Trophoblast cell (in vitro differentiated cells and primary cell): ENCODE measurements around the gene MT1H.
A peak's percentile ranks its signal among the peaks of the same experiment; 100 is the strongest.

Source experiments
- DNase-seq, 2 donors: peaks; one replicate each; pipeline ENCODE4 v3.0.0-alpha.2; 2016
- H2AFZ ChIP-seq: 2 replicates; pipeline ENCODE4 v1.6.1; 2013; ENCODE audit warnings: low read length, moderate library complexity, mild to moderate bottlenecking; ENCODE audit not compliant: insufficient read depth, poor library complexity
- H2AK5ac ChIP-seq: 2 replicates; pipeline ENCODE4 v1.6.1; 2013; ENCODE audit warnings: mild to moderate bottlenecking, low read length
- H2BK120ac ChIP-seq: 2 replicates; pipeline ENCODE4 v1.6.1; 2013; ENCODE audit warnings: low read length, mild to moderate bottlenecking, moderate library complexity; ENCODE audit not compliant: insufficient read depth, poor library complexity
- H2BK12ac ChIP-seq: 2 replicates; pipeline ENCODE4 v1.6.1; 2013; ENCODE audit warnings: mild to moderate bottlenecking, low read length, moderate library complexity
- H2BK5ac ChIP-seq: 2 replicates; pipeline ENCODE4 v1.6.1; 2013; ENCODE audit warnings: low read length, low read depth, moderate library complexity, mild to moderate bottlenecking; ENCODE audit not compliant: poor library complexity
- H3K14ac ChIP-seq: 2 replicates; pipeline ENCODE4 v1.6.1; 2013; ENCODE audit warnings: mild to moderate bottlenecking, low read length
- H3K18ac ChIP-seq: 2 replicates; pipeline ENCODE4 v1.6.1; 2013; ENCODE audit warnings: mild to moderate bottlenecking, low read length
- H3K23ac ChIP-seq: 2 replicates; pipeline ENCODE4 v1.6.1; 2013; ENCODE audit warnings: low read length
- H3K27ac ChIP-seq: 2 replicates; pipeline ENCODE4 v1.5.1; 2013; ENCODE audit warnings: low read depth, mild to moderate bottlenecking, inconsistent platforms, low read length, moderate library complexity
- H3K27me3 ChIP-seq: 2 replicates; pipeline ENCODE4 v1.6.1; 2013; ENCODE audit warnings: inconsistent platforms, mild to moderate bottlenecking, low read length, moderate library complexity; ENCODE audit not compliant: insufficient read depth
- H3K36me3 ChIP-seq, 2 experiments: 1 replicate in 1 of 2; 2 replicates in 1 of 2; pipeline ENCODE4 v1.6.1; 2013; ENCODE audit warnings: low read length in 2 of 2, mild to moderate bottlenecking in 2 of 2, moderate library complexity in 1 of 2; ENCODE audit not compliant: insufficient read depth in 2 of 2, control insufficient read depth in 1 of 2
- H3K4ac ChIP-seq: 2 replicates; pipeline ENCODE4 v1.6.1; 2013; ENCODE audit warnings: low read depth, mild to moderate bottlenecking, low read length, moderate library complexity
- H3K4me1 ChIP-seq, 2 experiments: 1 replicate in 1 of 2; 2 replicates in 1 of 2; pipeline ENCODE4 v1.6.1; 2013; ENCODE audit warnings: low read length in 2 of 2, mild to moderate bottlenecking in 2 of 2, moderate library complexity in 1 of 2; ENCODE audit not compliant: insufficient read depth in 2 of 2, control insufficient read depth in 1 of 2
- H3K4me2 ChIP-seq: 2 replicates; pipeline ENCODE4 v1.6.1; 2013; ENCODE audit warnings: inconsistent platforms, mild to moderate bottlenecking, low read length, moderate library complexity
- H3K4me3 ChIP-seq: 2 replicates; pipeline ENCODE4 v1.5.1; 2013; ENCODE audit warnings: mild to moderate bottlenecking, low read depth, low read length, inconsistent platforms
- H3K79me1 ChIP-seq: one replicate; pipeline ENCODE4 v1.6.1; 2013; ENCODE audit warnings: low read length
- H3K79me2 ChIP-seq: 2 replicates; pipeline ENCODE4 v1.6.1; 2013; ENCODE audit warnings: low read length, mild to moderate bottlenecking; ENCODE audit not compliant: control insufficient read depth, insufficient read depth, poor library complexity
- H3K9ac ChIP-seq: 2 replicates; pipeline ENCODE4 v1.6.1; 2013; ENCODE audit warnings: mild to moderate bottlenecking, low read length
- H3K9me3 ChIP-seq: 2 replicates; pipeline ENCODE4 v1.6.1; 2013; ENCODE audit warnings: low read depth, mild to moderate bottlenecking, control low read depth, inconsistent platforms, low read length; ENCODE audit not compliant: insufficient read depth
- H4K12ac ChIP-seq: 2 replicates; pipeline ENCODE4 v1.6.1; 2013; ENCODE audit warnings: low read depth, mild to moderate bottlenecking, low read length, moderate library complexity
- H4K8ac ChIP-seq: 2 replicates; pipeline ENCODE4 v1.6.1; 2013; ENCODE audit warnings: low read depth, mild to moderate bottlenecking, low read length, moderate library complexity
- H4K91ac ChIP-seq: one replicate; pipeline ENCODE4 v1.6.1; 2013; ENCODE audit warnings: low read depth, mild to moderate bottlenecking, low read length, moderate library complexity
- WGBS: extraction: QIAGEN DNeasy Blood & Tissue Kit; methylation state at CpG from one replicate; pipeline ENCODE4 v1.1.7; 2013; ENCODE audit warnings: missing lambda C conversion rate; ENCODE audit not compliant: insufficient read length, insufficient coverage; ENCODE audit errors: extremely low coverage; 5-methylcytosine and 5-hydroxymethylcytosine counted together

Gene MT1H

DNA sequence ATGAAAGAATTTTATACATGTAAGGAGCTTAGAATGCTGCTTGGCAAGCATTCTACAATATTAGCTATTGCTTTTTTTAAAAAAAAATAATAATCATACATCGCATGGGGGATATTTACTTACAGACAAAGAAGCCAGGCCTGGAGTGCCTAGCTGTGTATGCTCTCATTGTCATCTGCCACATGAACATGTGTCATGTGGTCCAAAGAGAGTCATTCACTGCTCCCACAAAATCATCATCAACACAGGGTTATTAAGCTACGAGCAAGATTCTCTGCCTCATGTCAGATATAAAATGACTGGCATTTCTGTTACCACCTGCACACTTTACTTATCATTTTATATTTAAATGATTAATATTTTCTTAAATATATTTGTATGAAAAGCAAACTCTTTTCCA lies 46.0 kb upstream of the MT1H start:
- peaks cover 23% of the 10 kb centered on the region for H3K27me3 ChIP-seq
- peaks cover 9 to 14% of the 10 kb centered on the region in 2 experiments for H3K4me1 ChIP-seq
- no peak overlapping the region for H3K23ac ChIP-seq
- no peak overlapping the region for H2AFZ ChIP-seq
- H3K4ac ChIP-seq = no peak overlapping the region
- H4K12ac ChIP-seq = no peak overlapping the region
- H3K36me3 ChIP-seq = no peaks in the 10 kb centered on the region
- H3K18ac ChIP-seq = no peak overlapping the region
- H3K79me1 ChIP-seq = peaks cover 1% of the 10 kb centered on the region
- no peak overlapping the region for H3K4me3 ChIP-seq
- no peak overlapping the region for H4K91ac ChIP-seq
- H3K9me3 ChIP-seq = peaks cover 13% of the 10 kb centered on the region
- no peak overlapping the region for H3K14ac ChIP-seq
- no peak overlapping the region for H2BK12ac ChIP-seq
- no peak overlapping the region for H3K27ac ChIP-seq
- no peak overlapping the region for H2AK5ac ChIP-seq
- H3K79me2 ChIP-seq = no peaks in the 10 kb centered on the region
- no peak overlapping the region for H3K9ac ChIP-seq
- no peak for DNase-seq
- no peak overlapping the region for H4K8ac ChIP-seq
- no peak overlapping the region for H2BK5ac ChIP-seq
- no peak overlapping the region for H2BK120ac ChIP-seq
- WGBS = no CpG with 5 or more reads among the region's 2 CpGs
- no peak overlapping the region for H3K4me2 ChIP-seq

DNA sequence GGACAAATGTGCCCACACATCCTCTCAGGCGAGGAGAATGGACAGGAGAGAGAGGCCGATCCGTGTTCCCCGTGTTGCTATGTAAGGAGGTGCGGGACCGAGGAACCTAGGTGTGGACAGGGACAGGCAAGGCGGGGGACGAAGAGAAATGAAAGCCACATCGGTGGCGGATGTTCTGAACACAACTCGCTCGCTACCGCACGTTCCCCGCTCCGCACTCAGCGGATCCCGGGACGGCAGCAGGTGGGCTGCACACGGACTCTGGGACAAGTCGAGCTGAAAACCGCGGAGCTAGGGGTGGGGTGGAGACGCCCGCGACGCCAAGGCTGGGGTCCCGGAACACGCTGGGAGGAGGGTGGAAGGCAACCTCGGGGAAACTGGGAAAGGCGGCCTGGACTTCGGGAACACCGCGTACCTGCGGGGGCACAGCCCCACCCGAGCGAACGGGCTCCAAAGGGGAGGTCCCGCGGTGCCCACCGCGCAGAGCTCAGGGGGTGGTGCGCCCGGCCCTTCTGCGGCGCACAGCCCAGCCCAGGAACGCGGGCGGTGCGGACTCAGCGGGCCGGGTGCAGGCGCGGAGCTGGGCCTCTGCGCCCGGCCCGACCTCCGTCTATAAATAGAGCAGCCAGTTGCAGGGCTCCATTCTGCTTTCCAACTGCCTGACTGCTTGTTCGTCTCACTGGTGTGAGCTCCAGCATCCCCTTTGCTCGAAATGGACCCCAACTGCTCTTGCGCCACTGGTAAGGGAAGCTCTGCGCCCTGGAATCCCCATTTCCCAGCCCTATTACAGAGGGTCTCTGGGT lies 44.3 kb upstream of the MT1H start, which contains the start of gene MT1E:
Gene MT1E (plus strand): TSS at position 642 of the 803 bp plus-strand sequence. CDS start 71 bp downstream, at position 713.
- Histone ChIP-seq H3K4me1 (peaks cover 12 to 20% of the 10 kb centered on the region in 2 experiments), H3K4me2 (peak within 1 kb of the TSS; percentile 79), H3K18ac (no peak within 1 kb of the TSS), H3K79me2 (no peaks in the 10 kb centered on the region), H3K23ac (no peak within 1 kb of the TSS), H3K79me1 (peaks cover 1% of the 10 kb centered on the region), H3K9me3 (peaks cover 10% of the 10 kb centered on the region), H2AK5ac (no peak within 1 kb of the TSS), H3K36me3 (no peaks in the 10 kb centered on the region), H3K14ac (no peak within 1 kb of the TSS), H3K27me3 (peaks cover 19% of the 10 kb centered on the region), H3K4me3 (peak within 1 kb of the TSS; percentile 63), H2BK120ac (no peak within 1 kb of the TSS), H2AFZ (peak within 1 kb of the TSS; percentile 14), H3K9ac (no peak within 1 kb of the TSS), H2BK5ac (no peak within 1 kb of the TSS), H4K12ac (no peak within 1 kb of the TSS), H3K27ac (no peak within 1 kb of the TSS), H2BK12ac (no peak within 1 kb of the TSS), H4K91ac (no peak within 1 kb of the TSS), H3K4ac (no peak within 1 kb of the TSS), H4K8ac (peak within 1 kb of the TSS; percentile 17)
- WGBS = no CpG with 5 or more reads among the region's 62 CpGs
- peak; percentile 57 to 88 for DNase-seq

DNA sequence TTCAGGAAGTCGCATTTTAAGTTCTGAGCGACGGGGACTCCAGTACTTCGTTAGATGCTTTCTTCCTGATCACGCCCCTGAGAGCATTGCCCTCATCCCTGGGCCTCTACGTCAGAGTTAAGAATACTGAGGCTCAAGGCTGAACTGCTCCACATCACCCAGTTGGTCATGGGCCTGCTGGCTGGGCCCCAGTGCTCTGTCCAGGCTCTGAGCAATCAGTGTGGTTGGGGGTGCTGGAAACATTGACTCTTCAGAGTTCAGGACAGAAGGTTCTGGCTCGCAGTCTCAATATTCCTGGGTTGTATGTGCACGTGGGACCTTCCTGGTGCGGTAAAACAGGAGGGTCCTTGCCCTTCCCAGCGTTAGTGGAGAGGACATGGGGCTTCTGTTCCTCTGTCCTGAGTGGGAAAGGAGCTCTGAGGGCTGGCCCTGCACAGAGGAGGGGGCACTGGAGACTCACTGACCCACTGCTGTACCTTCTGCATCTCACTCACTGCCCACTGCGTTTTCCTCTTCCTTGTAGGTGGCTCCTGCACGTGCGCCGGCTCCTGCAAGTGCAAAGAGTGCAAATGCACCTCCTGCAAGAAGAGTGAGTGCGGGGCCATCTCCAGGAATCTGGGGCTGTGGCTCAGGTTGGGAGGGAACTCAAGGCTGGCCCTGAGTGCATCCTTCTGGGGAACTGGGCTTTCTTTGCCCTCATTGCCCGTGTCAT lies 43.5 kb upstream of the MT1H start:
- no CpG with 5 or more reads among the region's 16 CpGs for WGBS
- Histone ChIP-seq H3K4ac (no peak overlapping the region), H2BK120ac (no peak overlapping the region), H4K12ac (no peak overlapping the region), H3K27me3 (peaks cover 23% of the 10 kb centered on the region), H3K4me3 (no peak overlapping the region), H2AFZ (no peak overlapping the region), H3K9ac (no peak overlapping the region), H3K14ac (no peak overlapping the region), H4K91ac (no peak overlapping the region), H3K36me3 (no peaks in the 10 kb centered on the region), H2BK5ac (no peak overlapping the region), H3K18ac (no peak overlapping the region), H4K8ac (peak overlapping the region; percentile 17), H3K27ac (no peak overlapping the region), H3K23ac (no peak overlapping the region), H3K4me2 (peak overlapping the region; percentile 79), H3K9me3 (peaks cover 10% of the 10 kb centered on the region), H2AK5ac (no peak overlapping the region), H3K4me1 (peaks cover 12 to 20% of the 10 kb centered on the region in 2 experiments), H3K79me2 (no peaks in the 10 kb centered on the region), H2BK12ac (no peak overlapping the region), H3K79me1 (peaks cover 1% of the 10 kb centered on the region)
- no peak for DNase-seq

DNA sequence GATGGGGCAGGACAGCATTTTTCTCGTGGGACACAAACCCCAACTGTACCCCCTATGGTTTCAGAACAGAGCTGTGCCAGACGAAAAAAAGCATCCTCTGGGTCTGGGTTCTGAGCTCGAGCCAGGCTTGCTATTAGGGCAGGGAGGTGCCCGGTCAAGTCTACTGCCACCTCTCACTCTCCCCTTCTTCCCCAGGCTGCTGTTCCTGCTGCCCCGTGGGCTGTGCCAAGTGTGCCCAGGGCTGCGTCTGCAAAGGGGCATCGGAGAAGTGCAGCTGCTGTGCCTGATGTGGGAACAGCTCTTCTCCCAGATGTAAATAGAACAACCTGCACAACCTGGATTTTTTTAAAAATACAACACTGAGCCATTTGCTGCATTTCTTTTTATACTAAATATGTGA lies 42.9 kb upstream of the MT1H start:
- no peak overlapping the region for H3K23ac ChIP-seq
- no peaks in the 10 kb centered on the region for H3K36me3 ChIP-seq
- H3K4me1 ChIP-seq = peaks cover 12 to 20% of the 10 kb centered on the region in 2 experiments
- H2AFZ ChIP-seq = no peak overlapping the region
- peaks cover 1% of the 10 kb centered on the region for H3K79me1 ChIP-seq
- no peak overlapping the region for H4K12ac ChIP-seq
- no peak overlapping the region for H4K8ac ChIP-seq
- no peak overlapping the region for H3K27ac ChIP-seq
- H3K18ac ChIP-seq = no peak overlapping the region
- H2BK12ac ChIP-seq = no peak overlapping the region
- no peak for DNase-seq
- H2BK120ac ChIP-seq = no peak overlapping the region
- no peak overlapping the region for H3K14ac ChIP-seq
- no peak overlapping the region for H2AK5ac ChIP-seq
- H4K91ac ChIP-seq = no peak overlapping the region
- no CpG with 5 or more reads among the region's 7 CpGs for WGBS
- no peak overlapping the region for H3K9ac ChIP-seq
- H3K27me3 ChIP-seq = peaks cover 29% of the 10 kb centered on the region
- H2BK5ac ChIP-seq = no peak overlapping the region
- H3K4me2 ChIP-seq = no peak overlapping the region
- H3K4me3 ChIP-seq = no peak overlapping the region
- H3K79me2 ChIP-seq = no peaks in the 10 kb centered on the region
- H3K9me3 ChIP-seq = peaks cover 11% of the 10 kb centered on the region
- no peak overlapping the region for H3K4ac ChIP-seq
